Heart left ventricle (tissue), 16 donors: ENCODE measurements around the gene NDUFA5. TPM values are rescaled to one million over a fixed set of nuclear protein-coding genes. Genes with fewer than 3 reads are reported as not detected.
A peak's percentile ranks its signal among the peaks of the same experiment; 100 is the strongest.

Experiments used
- ATAC-seq, 4 donors: fragments of 200-7000 bp; cut with Tn5 transposase; one replicate each; pipeline ENCODE4 v1.9.1; 2020 to 2022; ENCODE audit warnings: moderate library complexity in 4 of 4, mild to moderate bottlenecking in 3 of 4, moderate number of reproducible peaks in 1 of 4
- DNase-seq, 5 donors: peaks; one replicate each; pipeline ENCODE4 v3.0.0-alpha.2; 2020
- H3K27ac ChIP-seq, 12 donors: fragments of 200-600 bp; sonication (generic) in 4 of 12; one replicate each; pipeline versions ENCODE4 v1.5.0 to v1.8.0; 2016 to 2022; ENCODE audit warnings: mild to moderate bottlenecking in 2 of 12
- H3K27me3 ChIP-seq, 9 donors: fragments of 200-600 bp; sonication (generic) in 2 of 9; one replicate each; pipeline versions ENCODE4 v1.5.1 to v1.8.0; 2016 to 2022; ENCODE audit warnings: mild to moderate bottlenecking in 3 of 9
- H3K36me3 ChIP-seq, 9 donors: fragments of 200-600 bp; sonication (generic) in 2 of 9; one replicate each; pipeline versions ENCODE4 v1.5.0 to v1.8.0; 2018 to 2022; ENCODE audit warnings: mild to moderate bottlenecking in 2 of 9
- H3K4me1 ChIP-seq, 12 donors: fragments of 200-600 bp; sonication (generic) in 4 of 12; one replicate each; pipeline versions ENCODE4 v1.5.0 to v1.8.0; 2016 to 2022; ENCODE audit warnings: mild to moderate bottlenecking in 3 of 12
- H3K4me3 ChIP-seq, 12 donors: fragments of 200-600 bp; sonication (generic) in 4 of 12; one replicate each; pipeline versions ENCODE4 v1.5.0 to v1.8.0; 2017 to 2022; ENCODE audit warnings: mild to moderate bottlenecking in 9 of 12, moderate library complexity in 4 of 12
- H3K9me3 ChIP-seq, 12 donors: fragments of 200-600 bp; sonication (generic) in 4 of 12; one replicate each; pipeline versions ENCODE4 v1.5.0 to v1.8.0; 2016 to 2022; ENCODE audit warnings: mild to moderate bottlenecking in 1 of 12
- POLR2A ChIP-seq, 2 donors: fragments of 450-650 bp; IDR thresholded peaks; one replicate each; pipeline ENCODE4 v1.6.1; 2017; ENCODE audit warnings: antibody characterized with exemption in 2 of 2, mild to moderate bottlenecking in 2 of 2, moderate library complexity in 2 of 2
- WGBS, 4 donors: extraction: QIAGEN DNeasy Blood & Tissue Kit in 2 of 4; methylation state at CpG; one replicate each; pipeline versions ENCODE4 v1.1.5 to v1.1.7; 2013 to 2018; 5-methylcytosine and 5-hydroxymethylcytosine counted together
- intact Hi-C, 10 donors: fragments of 100-400 bp; cut with DNase I; formaldehyde crosslinking; loops; one replicate each; pipeline versions ENCODE4 v1.11.1 to v1.14.2; 2022
- polyA plus RNA-seq, 2 donors: library from polyadenylated mRNA; stranded (reverse); fragments of 200-250 nt; gene quantifications; one replicate each; pipeline ENCODE4 v1.2.3, GENCODE V29; 2013
- total RNA-seq, 9 donors: library from RNA; depleted of rRNA in 2 of 9; stranded (reverse); fragments of >200 nt in 2 of 9; fragmentation: NEBNext Ultra II Directional in 3 of 9; extraction: Animal tissue kit (Norgen Biotek cat#: 25700) in 3 of 9; gene quantifications; one replicate each; pipeline versions ENCODE4 v1.1.0 to v1.2.4, GENCODE V29; 2016 to 2023
- TF ChIP-seq, protein P1 (sequence below), 12 donors: fragments of 200-600 bp; sonication (generic) in 4 of 12; IDR thresholded peaks; one replicate each; pipeline versions ENCODE4 v1.5.0 to v1.8.0; 2018 to 2022; ENCODE audit warnings: antibody characterized with exemption in 12 of 12, mild to moderate bottlenecking in 5 of 12
- donor health status: ischemic (EF 13 %, LVEDD 7.1; RV severe dilation, severe dysfunction).
- donor health status: healthy with polysubstance abuse.
- donor health status: DM: no; HTN: yes; CAD: no.
- donor health status: DM: no; HTN: no; CAD: no.
- donor health status: ischemic (EF 25% LVEDD 6.9; RV normal size, moderate dysfunction).
- donor health status: ischemic (EF 25% LVEDD 5.7; RV mildly dilated, moderate dysfunction).
- donor health status: healthy.
- donor health status: DM: yes; HTN: yes; CAD: no.
- donor health status: ischemic (EF 35%, LVEDD 5.7; RV mildly dilated, moderate dysfunction).
- donor health status: nonischemic (EF 11% LVEDD 7.7; RV severe dilation, severe dysfunction).
- donor health status: DM: yes; HTN: yes; CAD: no.
- donor health status: PGD.
- donor health status: ischemic (EF 29% LVEDD 5.4; RV normal size, mild dysfunction).
- donor health status: nonischemic (EF 23%, LVEDD 6.1; RV moderate dilation, normal function).

NDUFA5 gene
- total and polyA plus RNA-seq, 11 donors = 109 to 415 (median 245) TPM

DNA sequence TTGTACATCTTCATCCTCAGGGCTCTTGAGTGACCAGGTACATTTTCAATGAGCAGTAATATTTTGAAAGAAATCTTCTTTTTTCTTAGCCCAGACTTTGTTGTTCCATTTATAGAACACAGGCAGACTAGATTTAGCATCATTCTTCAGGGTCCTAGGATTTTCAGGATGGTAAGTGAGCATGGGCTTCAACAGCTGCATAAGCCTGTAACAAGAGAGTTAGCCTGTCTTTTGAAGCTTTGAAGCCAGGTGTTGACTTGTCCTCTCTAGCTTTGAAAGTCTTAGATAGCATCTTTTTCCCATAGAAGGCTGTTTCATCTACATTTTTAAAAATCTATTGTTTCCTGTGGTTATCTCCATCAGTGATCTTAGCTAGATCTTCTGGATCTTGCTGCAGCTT, 4.5 kb upstream of the NDUFA5 start:
- no peak overlapping the region for H3K4me3 ChIP-seq
- H3K27me3 ChIP-seq = no peaks in the 10 kb centered on the region
- H3K27ac ChIP-seq = no peak overlapping the region
- ATAC-seq (no peak), DNase-seq (no peak)
- no peaks in the 10 kb centered on the region for H3K36me3 ChIP-seq
- intact Hi-C loops = no loop called here
- peaks cover 0 to 6% (median 0%) of the 10 kb centered on the region in 12 donors for H3K4me1 ChIP-seq
- no peaks in the 10 kb centered on the region for H3K9me3 ChIP-seq
- TF ChIP-seq, protein P1, sequence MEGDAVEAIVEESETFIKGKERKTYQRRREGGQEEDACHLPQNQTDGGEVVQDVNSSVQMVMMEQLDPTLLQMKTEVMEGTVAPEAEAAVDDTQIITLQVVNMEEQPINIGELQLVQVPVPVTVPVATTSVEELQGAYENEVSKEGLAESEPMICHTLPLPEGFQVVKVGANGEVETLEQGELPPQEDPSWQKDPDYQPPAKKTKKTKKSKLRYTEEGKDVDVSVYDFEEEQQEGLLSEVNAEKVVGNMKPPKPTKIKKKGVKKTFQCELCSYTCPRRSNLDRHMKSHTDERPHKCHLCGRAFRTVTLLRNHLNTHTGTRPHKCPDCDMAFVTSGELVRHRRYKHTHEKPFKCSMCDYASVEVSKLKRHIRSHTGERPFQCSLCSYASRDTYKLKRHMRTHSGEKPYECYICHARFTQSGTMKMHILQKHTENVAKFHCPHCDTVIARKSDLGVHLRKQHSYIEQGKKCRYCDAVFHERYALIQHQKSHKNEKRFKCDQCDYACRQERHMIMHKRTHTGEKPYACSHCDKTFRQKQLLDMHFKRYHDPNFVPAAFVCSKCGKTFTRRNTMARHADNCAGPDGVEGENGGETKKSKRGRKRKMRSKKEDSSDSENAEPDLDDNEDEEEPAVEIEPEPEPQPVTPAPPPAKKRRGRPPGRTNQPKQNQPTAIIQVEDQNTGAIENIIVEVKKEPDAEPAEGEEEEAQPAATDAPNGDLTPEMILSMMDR (IDR thresholded peaks at IDR 0.05) = no peak
- TF ChIP-seq POLR2A (IDR thresholded peaks at IDR 0.05) = no peak

DNA sequence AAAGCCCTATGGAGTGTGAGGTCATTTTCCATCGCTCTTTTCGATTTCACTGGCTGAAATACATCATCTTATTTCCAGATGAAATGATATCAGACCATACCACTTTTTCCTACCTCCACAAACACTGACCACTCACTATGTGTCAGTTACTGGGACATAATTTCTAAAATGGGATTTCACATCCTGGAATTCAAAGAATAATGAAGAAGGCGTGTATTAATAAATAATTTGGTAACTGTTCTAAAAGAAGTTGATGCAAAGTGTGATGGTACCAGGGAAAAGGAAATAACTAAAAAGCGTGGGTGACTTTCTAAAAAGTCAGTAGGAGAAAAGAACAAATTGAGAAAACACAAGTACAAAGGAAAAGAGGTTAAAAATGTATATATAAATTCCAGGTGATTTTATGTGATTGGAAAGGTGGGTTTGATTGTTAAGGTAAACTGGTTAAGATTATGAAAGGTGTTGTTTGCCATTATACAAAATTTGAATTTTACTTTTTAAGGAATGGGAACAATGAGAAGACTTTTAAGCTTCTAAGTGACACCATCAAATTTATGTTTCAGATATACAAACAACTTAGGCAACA, 764 bp upstream of the NDUFA5 start:
- TF ChIP-seq, protein P1 (IDR thresholded peaks at IDR 0.05) = no peak
- TF ChIP-seq POLR2A (IDR thresholded peaks at IDR 0.05) = no peak
- Histone ChIP-seq H3K27ac (peak overlapping the region in 11 of 12 donors; percentile 72 to 97 (median 93)), H3K4me1 (peaks cover 2 to 40% (median 32%) of the 10 kb centered on the region in 12 donors), H3K36me3 (peaks cover 0 to 24% (median 6%) of the 10 kb centered on the region in 9 donors), H3K4me3 (peak overlapping the region; percentile 59 to 95 (median 78)), H3K9me3 (no peaks in the 10 kb centered on the region), H3K27me3 (no peaks in the 10 kb centered on the region)
- DNase-seq (no peak), ATAC-seq (no peak)
- WGBS, 4 donors = 44 to 48% (median 46%) methylated on average over 4 of the region's 4 CpGs
- intact Hi-C loops = loop anchor here in 2 of 10 donors (5.0 to 10.0 kb wide), 2 partner anchors 186 to 189 kb away; partner anchors contain the start of gene WASL (in 2 of the 2)

DNA sequence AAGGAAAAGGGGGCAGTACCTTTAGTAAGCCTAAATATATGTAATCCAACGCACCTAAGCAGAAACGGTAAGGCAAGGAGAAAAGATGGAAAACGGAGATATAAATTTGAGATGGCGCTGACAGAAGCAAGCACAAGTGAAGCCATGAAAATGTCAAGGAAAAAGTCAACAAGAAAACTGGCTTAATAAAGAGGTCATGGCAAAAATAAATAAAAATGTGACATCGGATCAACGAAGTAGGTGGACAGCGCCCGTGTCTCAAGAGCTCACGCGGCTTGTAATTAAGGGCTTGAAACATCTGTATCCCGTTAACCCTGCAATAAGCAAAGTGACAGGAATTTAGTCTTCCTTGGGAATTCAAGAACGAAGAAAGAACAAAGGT, 611 bp downstream of the NDUFA5 start:
- Histone ChIP-seq H3K4me1 (peaks cover 6 to 44% (median 36%) of the 10 kb centered on the region in 12 donors), H3K9me3 (peaks cover 0 to 3% (median 0%) of the 10 kb centered on the region in 12 donors), H3K4me3 (peak overlapping the region; percentile 59 to 95 (median 78)), H3K27ac (peak overlapping the region; percentile 84 to 97 (median 92)), H3K27me3 (no peaks in the 10 kb centered on the region), H3K36me3 (peaks cover 0 to 32% (median 17%) of the 10 kb centered on the region in 9 donors)
- intact Hi-C loops = loop anchor here in 6 of 10 donors (1.0 to 10.0 kb wide), 6 partner anchors 20 to 192 kb away; partner anchors contain the start of genes WASL (in 3 of the 6) and IQUB (in 2 of the 6)
- 2 to 4% (median 3%) methylated on average over 12 of the region's 12 CpGs for WGBS, 4 donors
- ATAC-seq (peak in 3 of 4 donors; percentile 3 to 36 (median 32)), DNase-seq (no peak)
- TF ChIP-seq, protein P1 (IDR thresholded peaks at IDR 0.05) = no peak
- no peak for TF ChIP-seq POLR2A (IDR thresholded peaks at IDR 0.05)

DNA sequence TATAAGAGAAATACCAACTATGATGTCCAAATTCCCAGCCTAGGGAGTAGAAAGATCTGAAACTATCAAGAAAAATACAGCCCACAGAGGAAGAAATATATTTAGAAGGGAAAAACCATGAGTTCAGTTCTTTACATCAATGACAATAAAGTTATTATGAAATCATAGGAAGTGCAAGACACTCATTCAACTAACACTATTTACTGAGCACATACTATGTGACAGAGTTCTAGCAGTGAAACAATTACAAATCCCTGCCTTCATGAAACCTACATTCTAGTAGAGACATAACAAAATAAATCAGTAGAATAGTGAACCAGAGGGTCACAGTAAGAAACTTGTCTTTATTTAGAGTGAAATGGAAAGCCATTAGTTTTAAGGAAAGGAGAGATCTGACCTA, 2.1 kb downstream of the NDUFA5 start:
- Histone ChIP-seq H3K4me3 (peak overlapping the region in 3 of 12 donors; percentile 59 to 70 (median 69)), H3K27me3 (no peaks in the 10 kb centered on the region), H3K27ac (peak overlapping the region in 1 of 12 donors; percentile 9), H3K36me3 (peaks cover 0 to 42% (median 17%) of the 10 kb centered on the region in 9 donors), H3K9me3 (peaks cover 0 to 5% (median 0%) of the 10 kb centered on the region in 12 donors), H3K4me1 (peaks cover 6 to 50% (median 37%) of the 10 kb centered on the region in 12 donors)
- DNase-seq (no peak), ATAC-seq (no peak)
- TF ChIP-seq, protein P1 (IDR thresholded peaks at IDR 0.05) = no peak
- no peak for TF ChIP-seq POLR2A (IDR thresholded peaks at IDR 0.05)
- intact Hi-C loops = loop anchor here in 2 of 10 donors (5.0 to 10.0 kb wide), 2 partner anchors 189 to 192 kb away; partner anchors contain the start of gene WASL (in 2 of the 2)
